Measurements from ENCODE around the gene ST3GAL4. TPM values are rescaled to one million over a fixed set of nuclear protein-coding genes. Genes with fewer than 3 reads are reported as not detected.

The ST3GAL4 gene
- total and polyA plus RNA-seq, 9 of the 15 experiments (the other 6 are each of a cell fraction or from before 2014, with no cell fraction given), result 0.27 to 22.9 (median 10.5) TPM

DNA sequence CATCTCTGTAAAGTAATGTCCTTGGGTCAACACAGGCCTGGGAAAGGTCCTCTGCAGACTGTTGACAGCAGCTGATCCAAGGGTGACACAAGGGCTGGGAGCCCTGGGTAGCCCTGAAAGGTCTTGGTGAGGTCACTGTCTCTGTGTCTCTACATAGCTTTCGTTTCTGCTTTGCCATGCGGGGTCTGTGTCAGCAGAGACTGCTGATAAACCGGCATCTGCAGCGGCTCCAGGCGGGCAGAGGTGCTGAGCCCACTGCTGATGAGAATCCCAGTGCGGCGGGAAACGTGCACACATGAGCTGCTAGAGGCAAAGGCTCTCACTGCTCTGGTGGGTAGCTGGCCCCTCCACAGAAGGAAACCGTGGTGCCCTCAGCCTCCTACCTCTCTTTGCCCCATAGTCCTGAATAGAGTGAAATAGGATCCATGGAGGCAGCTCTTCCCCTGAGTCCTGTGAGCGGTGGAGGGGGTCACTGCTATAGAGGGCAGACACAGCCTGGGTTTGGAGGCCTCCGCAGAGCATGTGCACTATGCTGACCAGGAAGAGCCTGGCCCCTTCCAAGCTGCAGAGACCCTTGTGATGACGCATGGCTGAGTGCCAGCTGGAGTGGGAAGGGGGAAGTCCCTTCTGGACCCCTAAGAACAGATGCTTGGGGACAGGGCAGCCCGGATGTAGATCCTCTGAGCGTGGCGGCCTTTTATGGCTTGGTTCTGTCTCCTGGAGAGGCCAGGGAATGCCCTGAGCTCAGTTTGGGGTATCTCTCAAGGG is 17.8 kb upstream of the ST3GAL4 start:
- Histone ChIP-seq H3K79me2 (ENCODE audit: control insufficient read depth, insufficient read depth, low read length) (no peaks in the 10 kb centered on the region), H3K27me3 (ENCODE audit: control insufficient read depth in 2 of 2, insufficient read depth in 2 of 2, low read length in 2 of 2) (no peaks in the 10 kb centered on the region), H3K27ac (ENCODE audit: extremely low read depth, low read depth, low read length) (no peak overlapping the region), H3K4me2 (ENCODE audit: insufficient read depth, low read length) (no peak overlapping the region), H3K4me1 (replicated peaks in 1 of 2; ENCODE audit: control insufficient read depth in 2 of 2, insufficient read depth in 2 of 2, low read length in 2 of 2) (peaks cover 5 to 16% of the 10 kb centered on the region in 2 experiments; a peak in 4 of 5 replicates), H3K9me3 (replicated peaks; ENCODE audit: control insufficient read depth, insufficient read depth, low read depth, low read length) (no peaks in the 10 kb centered on the region), H3K9me1 (ENCODE audit: control insufficient read depth, insufficient read depth, low read length) (peaks cover 3% of the 10 kb centered on the region), H3K4me3 (no peak overlapping the region), H3K36me3 (ENCODE audit: control insufficient read depth, insufficient read depth, low read length) (peaks cover 23% of the 10 kb centered on the region; the same call in 1 of the 3 replicates), H4K20me1 (replicated peaks; ENCODE audit: control insufficient read depth, insufficient read depth, low read length) (no peaks in the 10 kb centered on the region), H3K9ac (ENCODE audit: insufficient read depth in 1 of 2, low read depth in 2 of 2, low read length in 2 of 2) (peak overlapping the region in 1 of 2 experiments; percentile 20; a peak in 1 of 4 replicates), H2AFZ (ENCODE audit: low read depth, low read length) (no peak overlapping the region)
- no TSS peak for BruUV-seq (replicated peaks)
- intact Hi-C loops (cut with micrococcal nuclease), result no loop called here
- no peak for DNase-seq (ENCODE audit: extremely low read depth in 1 of 4, low spot score in 3 of 4)
- 79% methylated on average over 15 of the region's 15 CpGs for WGBS (ENCODE audit: insufficient coverage, low coverage, missing lambda C conversion rate)
- TF ChIP-seq ZZZ3 (IDR thresholded peaks at IDR 0.05) (no peak), POLR2G (IDR thresholded peaks at IDR 0.05; ENCODE audit: low read depth, low read length) (0 out of 2 replicates have a peak, but pooled peaks have one; percentile 15), SIN3A (IDR thresholded peaks at IDR 0.05; ENCODE audit: borderline replicate concordance in 2 of 2, control insufficient read depth in 1 of 2, low read depth in 2 of 2, low read length in 2 of 2) (no peak), CAMTA2 (CRISPR knock-in tag; conservative IDR thresholded peaks at IDR 0.05) (no peak), PHF20 (IDR thresholded peaks at IDR 0.05; ENCODE audit: partially characterized antibody) (no peak)
- POLR2A ChIA-PET, result interaction anchor here (1.1 kb wide), 1 partner anchor 8 kb away, joined by 4 read pairs; no protein-coding TSS in a partner anchor
- no peak for FAIRE-seq
- in situ Hi-C loops (cut with MboI), result no loop called here
- CTCF ChIA-PET (ENCODE audit: low intra/inter-chr PET ratio), result no interaction called here
- no peak for ATAC-seq

Measured in K562 (cell line).